Activated naive CD8-positive, alpha-beta T cell treated with anti-CD3 and anti-CD28 coated beads, Interleukin-2, amount 50 U/mL, for 24 hours (primary cell): ENCODE data around the gene SERTAD1.
"Not testable (repeated sequence)": the region's sequence is repeated elsewhere in the genome, so short reads cannot be mapped to it uniquely, and the experiment has no call there.

Experiments
- ATAC-seq: fragments of 150-1000 bp; cut with Tn5 transposase; one replicate; pipeline ENCODE4 v1.10.0; 2021
- DNase-seq: peaks from one replicate; pipeline ENCODE4 v3.0.0; 2021
- H3K27ac Mint-ChIP-seq: one replicate; pipeline ENCODE4 v1.8.0; 2021; ENCODE audit warnings: mild to moderate bottlenecking, mixed read lengths
- H3K27me3 Mint-ChIP-seq: one replicate; pipeline ENCODE4 v1.8.0; 2021; ENCODE audit warnings: mixed read lengths
- H3K36me3 Mint-ChIP-seq: one replicate; pipeline ENCODE4 v1.8.0; 2021; ENCODE audit warnings: low read depth, mixed read lengths
- H3K4me1 Mint-ChIP-seq: one replicate; pipeline ENCODE4 v1.8.0; 2021; ENCODE audit warnings: mixed read lengths
- H3K4me3 Mint-ChIP-seq: one replicate; pipeline ENCODE4 v1.8.0; 2021; ENCODE audit warnings: mild to moderate bottlenecking, moderate library complexity, mixed read lengths
- H3K9me3 Mint-ChIP-seq: one replicate; pipeline ENCODE4 v1.8.0; 2021; ENCODE audit warnings: mixed read lengths

The SERTAD1 gene

GRCh38 chr19:40442328-40443130 is 16.7 kb upstream of the SERTAD1 start:
- H3K4me3 Mint-ChIP-seq, result peak overlapping the region; percentile 96
- peak overlapping the region; percentile 92 for H3K27ac Mint-ChIP-seq
- DNase-seq, result no peak
- H3K36me3 Mint-ChIP-seq, result peaks cover 9% of the 10 kb centered on the region
- no peaks in the 10 kb centered on the region for H3K27me3 Mint-ChIP-seq
- no peak for ATAC-seq
- H3K4me1 Mint-ChIP-seq, result peaks cover 38% of the 10 kb centered on the region
- H3K9me3 Mint-ChIP-seq, result no peaks in the 10 kb centered on the region

DNA sequence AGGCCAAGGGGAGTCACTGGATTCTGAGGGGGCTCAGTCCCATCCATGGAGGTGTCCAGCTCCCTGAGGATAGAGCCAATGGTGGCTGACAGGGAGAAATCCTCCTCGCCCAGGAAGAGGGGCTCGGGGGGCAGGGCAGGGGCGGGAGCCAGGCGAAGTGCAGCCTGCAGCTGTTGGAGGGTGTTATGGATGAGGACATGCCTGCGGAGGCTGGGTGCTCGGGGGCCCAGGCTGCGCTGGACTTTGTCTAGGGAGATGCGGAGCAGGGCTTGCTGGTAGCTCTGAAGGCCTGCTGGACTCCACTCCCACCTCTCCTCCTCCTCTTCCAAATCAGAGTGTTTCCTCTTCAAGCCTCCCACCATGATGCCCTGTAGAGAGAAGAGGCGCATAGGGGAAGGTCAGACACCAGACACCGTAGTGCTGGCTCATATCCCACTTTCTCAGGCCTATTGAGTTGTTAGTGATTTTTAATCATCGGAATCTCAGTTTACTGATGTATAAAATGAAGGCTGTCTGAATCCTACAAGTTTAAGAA is 16.0 kb upstream of the SERTAD1 start:
- H3K9me3 Mint-ChIP-seq, result no peaks in the 10 kb centered on the region
- H3K4me3 Mint-ChIP-seq, result peak overlapping the region; percentile 96
- H3K36me3 Mint-ChIP-seq, result peaks cover 9% of the 10 kb centered on the region
- H3K27ac Mint-ChIP-seq, result peak overlapping the region; percentile 92
- no peak for DNase-seq
- ATAC-seq, result no peak
- no peaks in the 10 kb centered on the region for H3K27me3 Mint-ChIP-seq
- H3K4me1 Mint-ChIP-seq, result peaks cover 38% of the 10 kb centered on the region

- Mint-ChIP-seq H3K4me1 (peaks cover 42% of the 10 kb centered on the region), H3K36me3 (peaks cover 9% of the 10 kb centered on the region), H3K27ac (no peak overlapping the region), H3K27me3 (no peaks in the 10 kb centered on the region), H3K4me3 (no peak overlapping the region), H3K9me3 (no peaks in the 10 kb centered on the region)
- DNase-seq (no peak), ATAC-seq (no peak)
Measured at GRCh38 chr19:40438284-40438683, 12.5 kb upstream of the SERTAD1 start.

GRCh38 chr19:40433391-40434216 is 7.8 kb upstream of the SERTAD1 start:
- peak; percentile 87 for ATAC-seq
- DNase-seq, result peak; percentile 57
- peak overlapping the region; percentile 96 for H3K27ac Mint-ChIP-seq
- no peaks in the 10 kb centered on the region for H3K36me3 Mint-ChIP-seq
- H3K27me3 Mint-ChIP-seq, result no peaks in the 10 kb centered on the region
- H3K9me3 Mint-ChIP-seq, result no peaks in the 10 kb centered on the region
- H3K4me1 Mint-ChIP-seq, result peaks cover 19% of the 10 kb centered on the region
- H3K4me3 Mint-ChIP-seq, result peak overlapping the region; percentile 83

- H3K27ac Mint-ChIP-seq, ATAC-seq, H3K36me3 Mint-ChIP-seq, H3K27me3 Mint-ChIP-seq, DNase-seq, H3K9me3 Mint-ChIP-seq: not testable (repeated sequence)
- Mint-ChIP-seq H3K4me1 (peaks cover 19% of the 10 kb centered on the region), H3K4me3 (peak overlapping the region; percentile 83)
Measured at GRCh38 chr19:40432760-40433159, 7.0 kb upstream of the SERTAD1 start.

DNA sequence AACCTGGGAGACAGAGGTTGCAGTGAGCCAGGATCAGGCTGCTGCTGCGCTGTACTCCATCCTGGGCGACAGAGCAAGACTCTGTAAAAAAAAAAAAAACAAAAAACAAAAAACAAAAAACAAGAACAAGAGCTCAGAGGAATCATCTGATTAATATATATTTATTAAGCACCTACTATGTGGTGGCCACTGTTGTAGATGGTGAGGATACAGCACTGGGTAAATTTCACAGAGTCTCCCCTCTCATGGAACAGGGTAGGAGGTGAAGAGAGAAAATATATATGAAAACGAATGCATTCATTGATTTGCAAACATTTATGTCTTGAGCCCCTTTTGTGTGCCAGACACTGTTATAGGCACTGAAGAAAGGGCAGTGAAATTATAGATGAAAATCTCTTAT is 5.9 kb upstream of the SERTAD1 start:
- no peak overlapping the region for H3K27ac Mint-ChIP-seq
- H3K36me3 Mint-ChIP-seq, result no peaks in the 10 kb centered on the region
- ATAC-seq (no peak), DNase-seq (no peak)
- no peaks in the 10 kb centered on the region for H3K9me3 Mint-ChIP-seq
- peaks cover 22% of the 10 kb centered on the region for H3K4me1 Mint-ChIP-seq
- H3K27me3 Mint-ChIP-seq, result no peaks in the 10 kb centered on the region
- H3K4me3 Mint-ChIP-seq, result no peak overlapping the region

GRCh38 chr19:40430242-40430641 is 4.5 kb upstream of the SERTAD1 start:
- not testable (repeated sequence) for H3K36me3 Mint-ChIP-seq, DNase-seq, H3K4me3 Mint-ChIP-seq, H3K27me3 Mint-ChIP-seq, H3K27ac Mint-ChIP-seq, H3K9me3 Mint-ChIP-seq, ATAC-seq
- H3K4me1 Mint-ChIP-seq, result peaks cover 26% of the 10 kb centered on the region

DNA sequence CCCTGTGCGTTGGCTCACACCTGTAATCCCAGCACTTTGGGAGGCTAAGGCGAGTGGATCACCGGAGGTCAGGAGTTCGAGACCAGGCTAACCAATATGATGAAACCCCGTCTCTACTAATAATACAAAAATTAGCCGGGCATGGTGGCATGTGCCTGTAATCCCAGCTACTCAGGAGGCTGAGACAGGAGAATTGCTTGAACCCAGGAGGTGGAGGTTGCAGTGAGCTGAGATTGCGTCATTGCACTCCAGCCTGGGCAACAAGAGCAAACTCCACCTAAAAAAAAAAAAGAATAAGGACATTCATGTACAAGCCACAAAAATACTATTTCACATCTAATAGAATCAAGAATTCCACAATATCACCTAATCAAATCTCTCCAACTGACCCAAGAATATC is 2.4 kb upstream of the SERTAD1 start:
- H3K27ac Mint-ChIP-seq, H3K9me3 Mint-ChIP-seq, ATAC-seq, DNase-seq, H3K4me3 Mint-ChIP-seq, H3K27me3 Mint-ChIP-seq, H3K36me3 Mint-ChIP-seq: not testable (repeated sequence)
- H3K4me1 Mint-ChIP-seq, result peaks cover 17% of the 10 kb centered on the region

- H3K4me1 Mint-ChIP-seq, result peaks cover 30% of the 10 kb centered on the region
- H3K4me3 Mint-ChIP-seq, result peak overlapping the region; percentile 96
- peaks cover 2% of the 10 kb centered on the region for H3K27me3 Mint-ChIP-seq
- H3K9me3 Mint-ChIP-seq, result no peaks in the 10 kb centered on the region
- H3K36me3 Mint-ChIP-seq, result peaks cover 14% of the 10 kb centered on the region
- ATAC-seq, result no peak
- no peak for DNase-seq
- H3K27ac Mint-ChIP-seq, result peak overlapping the region; percentile 95
Measured at GRCh38 chr19:40424637-40425449, 949 bp downstream of the SERTAD1 start.

DNA sequence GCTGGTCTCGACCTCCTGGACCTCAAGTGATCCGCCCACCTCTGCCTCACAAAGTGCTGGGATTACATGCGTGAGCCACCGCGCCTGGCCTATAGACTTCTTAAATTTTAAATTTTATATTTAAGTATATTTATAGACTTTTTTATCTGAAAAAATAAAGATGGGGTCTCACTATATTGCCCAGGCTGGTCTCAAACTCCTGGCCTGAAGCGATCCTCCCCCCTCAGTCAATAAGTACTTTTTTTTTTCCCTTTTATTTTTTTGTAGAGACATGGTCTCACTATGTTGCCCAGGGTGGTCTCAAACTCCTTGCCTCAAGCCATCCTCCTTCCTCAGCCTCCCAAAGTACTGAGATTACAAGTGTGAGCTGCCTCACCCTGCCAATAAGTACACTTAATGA is 1.9 kb downstream of the SERTAD1 start:
- H3K9me3 Mint-ChIP-seq, result no peaks in the 10 kb centered on the region
- ATAC-seq (no peak), DNase-seq (no peak)
- H3K4me1 Mint-ChIP-seq, result peaks cover 30% of the 10 kb centered on the region
- peak overlapping the region; percentile 95 for H3K27ac Mint-ChIP-seq
- H3K27me3 Mint-ChIP-seq, result peaks cover 2% of the 10 kb centered on the region
- H3K36me3 Mint-ChIP-seq, result peaks cover 14% of the 10 kb centered on the region
- peak overlapping the region; percentile 96 for H3K4me3 Mint-ChIP-seq

DNA sequence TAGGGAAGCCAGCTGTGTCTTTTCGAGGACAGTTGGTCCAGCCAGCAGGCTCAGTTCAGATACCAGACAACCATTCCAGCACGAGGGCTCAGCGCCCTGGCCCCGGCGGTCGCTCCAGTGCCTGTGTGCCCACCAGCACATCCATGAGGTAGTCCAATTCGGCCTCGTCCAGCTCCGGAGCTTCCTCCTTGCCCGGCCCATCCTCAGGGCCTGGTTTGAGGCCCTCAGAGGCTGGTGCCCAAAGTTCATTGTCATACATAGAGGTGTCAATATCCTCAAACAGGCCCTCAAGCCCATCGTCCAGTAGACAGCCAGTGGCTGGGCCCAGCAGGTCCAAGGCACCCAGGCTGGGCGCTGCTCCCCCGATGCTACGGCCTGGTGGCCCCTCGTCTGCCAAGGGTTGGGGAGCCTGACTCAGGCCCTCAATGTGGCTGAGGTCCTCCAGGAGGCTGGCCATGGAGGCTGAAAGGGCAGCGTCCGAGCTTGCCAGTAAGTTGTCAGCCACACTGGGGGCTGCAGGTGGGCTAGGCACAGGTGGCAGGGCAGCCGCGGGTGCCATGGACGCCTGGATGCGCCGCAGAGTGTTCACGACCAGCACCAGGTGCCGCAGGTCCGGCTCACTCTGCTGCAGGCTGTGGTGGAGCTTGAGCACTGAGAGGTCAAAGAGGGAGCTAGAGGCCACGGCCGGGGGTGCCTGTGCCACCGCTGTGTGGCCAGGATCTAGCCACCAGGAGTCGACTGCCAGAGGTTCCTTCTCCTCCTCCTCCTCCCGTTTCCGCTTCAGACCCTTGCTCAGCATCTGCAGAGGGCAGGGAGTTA is 2.8 kb downstream of the SERTAD1 start:
- Mint-ChIP-seq H3K4me1 (peaks cover 30% of the 10 kb centered on the region), H3K36me3 (peaks cover 14% of the 10 kb centered on the region), H3K27me3 (peaks cover 2% of the 10 kb centered on the region), H3K27ac (peak overlapping the region; percentile 31), H3K4me3 (peak overlapping the region; percentile 80), H3K9me3 (no peaks in the 10 kb centered on the region)
- no peak for ATAC-seq
- DNase-seq, result no peak

GRCh38 chr19:40421993-40422747 is 3.6 kb downstream of the SERTAD1 start:
- Mint-ChIP-seq H3K9me3 (no peaks in the 10 kb centered on the region), H3K27ac (peak overlapping the region; percentile 73), H3K36me3 (peaks cover 14% of the 10 kb centered on the region), H3K27me3 (peaks cover 2% of the 10 kb centered on the region), H3K4me1 (peaks cover 32% of the 10 kb centered on the region), H3K4me3 (peak overlapping the region; percentile 80)
- ATAC-seq, result no peak
- no peak for DNase-seq
